ENCODE data around the gene CPN1.

GRCh38 chr10:100033766-100034418 lies 47.8 kb downstream of the CPN1 start:
- no peak for TF ChIP-seq CTCF (IDR thresholded peaks at IDR 0.05)
- no peak for TF ChIP-seq POLR2A (IDR thresholded peaks at IDR 0.05)
